D721Med (cell line): ENCODE results near the gene ZBTB7B.

ENCODE experiments used
- DNase-seq: peaks from one replicate; pipeline ENCODE4 v3.0.0; 2011; ENCODE audit warnings: low spot score; ENCODE audit not compliant: insufficient read length
- FAIRE-seq: peaks from 2 replicates; lab custom pipeline; 2011; peaks lifted over from hg19 to GRCh38; lab: Jason Lieb, UNC
- CTCF ChIP-seq: IDR thresholded peaks from 2 replicates; pipeline ENCODE4 v1.5.1; 2012; ENCODE audit warnings: mild to moderate bottlenecking, control low read depth; ENCODE audit not compliant: insufficient read depth; ENCODE audit errors: missing control alignments

ZBTB7B gene

GRCh38 chr1:155057788-155058211 lies 55.2 kb downstream of the ZBTB7B start:
- no peak for FAIRE-seq
- TF ChIP-seq CTCF = no peak

GRCh38 chr1:155060736-155061135 lies 58.1 kb downstream of the ZBTB7B start:
- no peak for TF ChIP-seq CTCF
- DNase-seq (no peak), FAIRE-seq (no peak)

More at GRCh38 chr1:155057788-155058211, 55.2 kb downstream of the ZBTB7B start:
- DNase-seq = no peak

- FAIRE-seq (peak; percentile 91), DNase-seq (peak; percentile 95)
- peak; percentile 99 for TF ChIP-seq CTCF
These were observed 59.0 kb downstream of the ZBTB7B start for GRCh38 chr1:155061381-155062150.

GRCh38 chr1:155062151-155062686 lies 59.6 kb downstream of the ZBTB7B start:
- no peak for DNase-seq
- FAIRE-seq = no peak
- TF ChIP-seq CTCF = no peak

- FAIRE-seq (peak; percentile 56), DNase-seq (peak; percentile 94)
- peak; percentile 95 for TF ChIP-seq CTCF
These were observed 60.3 kb downstream of the ZBTB7B start for GRCh38 chr1:155062702-155063411.

GRCh38 chr1:155063550-155064110 lies 61.0 kb downstream of the ZBTB7B start, which contains the start of gene EFNA4:
EFNA4 (plus strand) TSS chr1:155063740; CDS start chr1:155063824, 84 bp downstream.
- no peak for FAIRE-seq
- peak; percentile 90 for DNase-seq
- TF ChIP-seq CTCF = no peak
